IMR-90 (cell line): ENCODE results near the gene PTX4. TPM values are rescaled to one million over a fixed set of nuclear protein-coding genes. Genes with fewer than 3 reads are reported as not detected.

Experiments used
- ATAC-seq: fragments of 200-7000 bp; cut with Tn5 transposase; 2 replicates; pipeline ENCODE4 v1.9.1; 2020; ENCODE audit warnings: low read depth, mild to moderate bottlenecking, moderate library complexity
- BruUV-seq: library from RNA; stranded (reverse); fragments of 400-500 nt; replicated peaks from 2 replicates; lab custom pipeline; 2021; lab: Mats Ljungman, UMichigan
- CTCF ChIA-PET: fragments of 300-600 bp; formaldehyde crosslinking; extraction: SDS; loops from one replicate; lab custom pipeline; 2021; ENCODE audit warnings: antibody characterized with exemption; lab: Yijun Ruan, JAX
- POLR2A ChIA-PET: fragments of 300-600 bp; sonication (Branson Sonifier 250); formaldehyde crosslinking; loops from one replicate; lab custom pipeline; 2022; ENCODE audit warnings: antibody characterized with exemption; ENCODE audit not compliant: unreplicated experiment; lab: Charles Lee
- DNase-seq: peaks from one replicate; pipeline ENCODE4 v3.0.0; 2013
- H2AFZ ChIP-seq: replicated peaks from 2 replicates; pipeline ENCODE3; 2013; ENCODE audit warnings: low read length, mild to moderate bottlenecking; ENCODE audit not compliant: poor library complexity
- H2AK5ac ChIP-seq: 2 replicates; pipeline ENCODE4 v1.6.1; 2013; ENCODE audit warnings: low read depth, low read length, inconsistent platforms
- H2AK9ac ChIP-seq: replicated peaks from 2 replicates; pipeline ENCODE3; 2013; ENCODE audit warnings: mild to moderate bottlenecking, low read depth, low read length, moderate library complexity; ENCODE audit not compliant: poor library complexity
- H2BK120ac ChIP-seq: 2 replicates; pipeline ENCODE4 v1.6.1; 2013; ENCODE audit warnings: low read depth, low read length, inconsistent platforms
- H2BK15ac ChIP-seq: 3 replicates; pipeline ENCODE4 v1.6.1; 2013; ENCODE audit warnings: low read depth, low read length, inconsistent platforms
- H2BK20ac ChIP-seq: 2 replicates; pipeline ENCODE4 v1.6.1; 2013; ENCODE audit warnings: low read depth, mild to moderate bottlenecking, inconsistent platforms, low read length, moderate library complexity
- H2BK5ac ChIP-seq: 2 replicates; pipeline ENCODE4 v1.6.1; 2013; ENCODE audit warnings: mild to moderate bottlenecking, low read depth, low read length, inconsistent platforms; ENCODE audit not compliant: poor library complexity, severe bottlenecking
- H3K14ac ChIP-seq: replicated peaks from 2 replicates; pipeline ENCODE4 v1.6.1; 2013; ENCODE audit warnings: low read depth, low read length, inconsistent platforms
- H3K18ac ChIP-seq: 2 replicates; pipeline ENCODE4 v1.6.1; 2013; ENCODE audit warnings: low read depth, low read length, control low read depth
- H3K23ac ChIP-seq: 2 replicates; pipeline ENCODE4 v1.6.1; 2013; ENCODE audit warnings: low read depth, low read length, inconsistent platforms
- H3K27ac ChIP-seq: 2 replicates; pipeline ENCODE4 v1.5.1; 2013; ENCODE audit warnings: mild to moderate bottlenecking, control low read depth, low read length; ENCODE audit not compliant: insufficient read depth
- H3K27me3 ChIP-seq: 2 replicates; pipeline ENCODE4 v1.6.1; 2013; ENCODE audit warnings: low read length; ENCODE audit not compliant: control insufficient read depth, insufficient read depth
- H3K36me3 ChIP-seq: 2 replicates; pipeline ENCODE4 v1.6.1; 2013; ENCODE audit warnings: low read length, mixed read lengths; ENCODE audit not compliant: control insufficient read depth, insufficient read depth
- H3K4ac ChIP-seq: 2 replicates; pipeline ENCODE4 v1.6.1; 2013; ENCODE audit warnings: low read depth, low read length, inconsistent platforms
- H3K4me1 ChIP-seq: 2 replicates; pipeline ENCODE4 v1.6.1; 2013; ENCODE audit warnings: low read length, mixed read lengths; ENCODE audit not compliant: control insufficient read depth, insufficient read depth
- H3K4me2 ChIP-seq: 2 replicates; pipeline ENCODE4 v1.6.1; 2013; ENCODE audit warnings: low read depth, mild to moderate bottlenecking, control low read depth, low read length, moderate library complexity
- H3K4me3 ChIP-seq: 2 replicates; pipeline ENCODE4 v1.5.1; 2013; ENCODE audit warnings: low read depth, mild to moderate bottlenecking, control low read depth, low read length, moderate library complexity; ENCODE audit not compliant: insufficient read depth
- H3K56ac ChIP-seq: 2 replicates; pipeline ENCODE4 v1.6.1; 2013; ENCODE audit warnings: low read length, inconsistent platforms; ENCODE audit not compliant: insufficient read depth; ENCODE audit errors: extremely low read depth
- H3K79me1 ChIP-seq, 2 experiments: 2 replicates each; pipeline ENCODE4 v1.6.1; 2013; ENCODE audit warnings: low read length in 2 of 2, inconsistent platforms in 1 of 2, low read depth in 1 of 2
- H3K9ac ChIP-seq: 2 replicates; pipeline ENCODE4 v1.6.1; 2013; ENCODE audit warnings: low read depth, low read length, control low read depth
- H3K9me1 ChIP-seq: 2 replicates; pipeline ENCODE4 v1.6.1; 2013; ENCODE audit warnings: low read length, inconsistent platforms; ENCODE audit not compliant: insufficient read depth
- H3K9me3 ChIP-seq: 2 replicates; pipeline ENCODE4 v1.6.1; 2013; ENCODE audit warnings: low read length; ENCODE audit not compliant: control insufficient read depth, insufficient read depth
- H4K20me1 ChIP-seq: 2 replicates; pipeline ENCODE4 v1.6.1; 2013; ENCODE audit warnings: low read length, inconsistent platforms; ENCODE audit not compliant: insufficient read depth
- H4K5ac ChIP-seq: 2 replicates; pipeline ENCODE4 v1.6.1; 2013; ENCODE audit warnings: mild to moderate bottlenecking, low read depth, low read length, control low read depth
- H4K8ac ChIP-seq, 2 experiments: 2 replicates each; pipeline ENCODE4 v1.6.1; 2013; ENCODE audit warnings: low read depth in 2 of 2, low read length in 2 of 2, control low read depth in 1 of 2, inconsistent platforms in 1 of 2
- H4K91ac ChIP-seq: 2 replicates; pipeline ENCODE4 v1.6.1; 2013; ENCODE audit warnings: low read depth, low read length, inconsistent platforms; ENCODE audit not compliant: insufficient read depth
- BHLHE40 ChIP-seq: fragments of 150-350 bp; IDR thresholded peaks from 2 replicates; pipeline ENCODE4 v1.6.1; 2016; ENCODE audit warnings: mild to moderate bottlenecking, low read depth, low read length
- CHD1 ChIP-seq: IDR thresholded peaks from 2 replicates; pipeline ENCODE4 v1.6.1; 2012; ENCODE audit warnings: low read depth, low read length, improper control_type of control experiment
- FOS ChIP-seq: fragments of 150-350 bp; IDR thresholded peaks from 2 replicates; pipeline ENCODE4 v1.6.1; 2016; ENCODE audit warnings: low read depth, low read length
- MAFK ChIP-seq: IDR thresholded peaks from 2 replicates; pipeline ENCODE4 v1.6.1; 2012; ENCODE audit warnings: low read depth, low read length, improper control_type of control experiment
- MAZ ChIP-seq: IDR thresholded peaks from 2 replicates; pipeline ENCODE4 v1.6.1; 2012; ENCODE audit warnings: low read depth, mild to moderate bottlenecking, low read length, improper control_type of control experiment, moderate library complexity, borderline replicate concordance
- MXI1 ChIP-seq: IDR thresholded peaks from 2 replicates; pipeline ENCODE4 v1.6.1; 2012; ENCODE audit warnings: low read depth, mild to moderate bottlenecking, low read length, moderate library complexity, borderline replicate concordance
- NFE2L2 ChIP-seq: fragments of 150-350 bp; IDR thresholded peaks from 2 replicates; pipeline ENCODE4 v1.6.1; 2016; ENCODE audit warnings: low read depth, mild to moderate bottlenecking, low read length
- POLR2A ChIP-seq: IDR thresholded peaks from 2 replicates; pipeline ENCODE4 v1.6.1; 2012; ENCODE audit warnings: mild to moderate bottlenecking, low read depth, low read length
- RAD21 ChIP-seq: IDR thresholded peaks from 2 replicates; pipeline ENCODE4 v1.6.1; 2012; ENCODE audit warnings: low read length, improper control_type of control experiment
- RCOR1 ChIP-seq: IDR thresholded peaks from 2 replicates; pipeline ENCODE4 v1.6.1; 2012; ENCODE audit warnings: mild to moderate bottlenecking, low read length, improper control_type of control experiment; ENCODE audit not compliant: insufficient replicate concordance
- RFX5 ChIP-seq: IDR thresholded peaks from 2 replicates; pipeline ENCODE4 v1.8.0; 2012; ENCODE audit warnings: low read depth, mild to moderate bottlenecking, low read length, moderate library complexity
- SMC3 ChIP-seq: fragments of 150-350 bp; IDR thresholded peaks from 2 replicates; pipeline ENCODE4 v1.6.1; 2016; ENCODE audit warnings: low read depth, mild to moderate bottlenecking, antibody characterized with exemption, low read length, moderate library complexity
- WGBS, 2 experiments: methylation state at CpG; one replicate each; pipeline versions ENCODE4 v1.1.5 to v1.1.7; 2013; ENCODE audit warnings: missing lambda C conversion rate in 2 of 2; ENCODE audit not compliant: insufficient read length in 1 of 2; ENCODE audit errors: extremely low coverage in 2 of 2; 5-methylcytosine and 5-hydroxymethylcytosine counted together
- dilution Hi-C: fragments of 300-500 bp; cut with HindIII; formaldehyde crosslinking; loops from one replicate; pipeline ENCODE4 v1.14.3; 2018; ENCODE audit warnings: low sequenced_read_pairs; ENCODE audit not compliant: unreplicated experiment
- in situ Hi-C: fragments of 300-500 bp; cut with MboI; formaldehyde crosslinking; loops from 3 replicates; pipeline ENCODE4 v1.14.3; 2019; ENCODE audit warnings: low sequenced_read_pairs, inconsistent platforms, mixed read lengths
- intact Hi-C: fragments of 100-400 bp; cut with micrococcal nuclease; formaldehyde crosslinking; loops from 2 replicates; pipeline ENCODE4 v1.10.0; 2022
- polyA plus RNA-seq, 3 experiments: library from polyadenylated mRNA; depleted of rRNA; stranded (reverse); fragments of >200 nt; gene quantifications; 2 replicates each; pipeline ENCODE4 v1.2.3, GENCODE V29; 2012; ENCODE audit warnings: low replicate concordance in 1 of 3
- total RNA-seq: library from RNA; depleted of rRNA; stranded (reverse); fragments of >200 nt; gene quantifications from 2 replicates; pipeline ENCODE4 v1.2.3, GENCODE V29; 2012
- TF ChIP-seq, protein P1 (sequence below): fragments of 150-350 bp; IDR thresholded peaks from 2 replicates; pipeline ENCODE4 v1.6.1; 2016; ENCODE audit warnings: low read depth, mild to moderate bottlenecking, low read length, moderate library complexity, borderline replicate concordance
- TF ChIP-seq, protein P2 (sequence below): fragments of 150-350 bp; IDR thresholded peaks from 2 replicates; pipeline ENCODE4 v1.6.1; 2017; ENCODE audit warnings: mild to moderate bottlenecking, antibody characterized with exemption, low read length, low read depth

The PTX4 gene
- total and polyA plus RNA-seq, 2 of the 4 experiments (the other 2 are of a cell fraction), result 0.07 TPM; not detected in 1

DNA sequence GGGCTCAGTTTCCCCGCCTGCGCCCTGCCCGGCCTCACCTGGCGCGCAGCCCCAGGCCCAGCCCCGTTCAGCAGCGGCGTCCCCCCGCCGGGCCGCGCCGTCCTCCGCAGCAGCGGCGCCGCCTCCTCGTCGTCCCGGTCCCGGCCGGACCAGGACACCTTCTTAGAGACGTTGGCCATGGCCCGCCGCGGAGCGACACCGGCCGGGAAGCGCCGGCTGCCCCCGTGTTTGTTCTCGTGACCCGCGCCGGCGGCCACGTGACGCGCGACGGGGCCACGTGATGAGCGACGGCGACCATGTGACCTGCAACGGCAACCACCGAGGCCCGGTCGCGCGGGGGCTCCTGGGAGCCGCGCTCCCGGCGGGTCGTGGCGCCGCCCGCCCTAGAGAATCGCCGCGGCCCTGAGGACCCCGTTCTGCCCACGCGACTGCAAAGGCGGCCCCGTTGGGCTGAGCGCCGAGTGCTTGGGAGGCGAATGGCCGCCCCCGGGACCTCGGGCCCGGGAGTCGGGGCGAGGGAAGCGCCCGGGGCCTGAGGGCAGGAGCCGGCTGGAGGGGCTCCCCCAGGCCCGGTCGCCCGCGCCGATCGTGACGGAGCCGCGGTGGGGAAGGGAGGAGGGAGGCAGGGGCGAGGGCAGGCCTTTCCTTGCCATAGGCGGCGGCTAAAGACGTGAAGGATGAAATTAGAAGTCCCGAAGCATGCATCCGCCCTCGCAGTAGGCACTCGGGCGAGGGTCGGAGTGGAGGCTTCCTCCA, 13.8 kb downstream of the PTX4 start, which contains the start of gene CLCN7:
TSS of gene CLCN7 (minus strand) at position 233 of the 756 bp plus-strand sequence. CDS start at position 179, 54 bp downstream.
- peak within 1 kb of the TSS; percentile 99 for H2AK9ac ChIP-seq
- H3K36me3 ChIP-seq, result peaks cover 3% of the 10 kb centered on the region; the same call in 1 of the 2 replicates
- peak within 1 kb of the TSS; percentile 84 for H4K5ac ChIP-seq
- H2BK5ac ChIP-seq, result peak within 1 kb of the TSS; percentile 77
- H3K9me1 ChIP-seq, result peaks cover 8% of the 10 kb centered on the region; the same call in 1 of the 2 replicates
- H4K91ac ChIP-seq, result peak within 1 kb of the TSS; percentile 81
- no peaks in the 10 kb centered on the region for H3K27me3 ChIP-seq
- H3K4me2 ChIP-seq, result peak within 1 kb of the TSS; percentile 99
- H3K9ac ChIP-seq, result peak within 1 kb of the TSS; percentile 78
- H3K4ac ChIP-seq, result peak within 1 kb of the TSS; percentile 89
- no peak within 1 kb of the TSS for H2BK15ac ChIP-seq
- ATAC-seq, result peak; percentile 91
- in situ Hi-C loops (no loop called here), dilution Hi-C loops (no loop called here), intact Hi-C loops (loop anchor here (10.0 kb wide), 1 partner anchor 50 kb away; the partner anchor contains the start of gene UQCC4)
- H3K56ac ChIP-seq, result peak within 1 kb of the TSS; percentile 67
- H3K27ac ChIP-seq, result peak within 1 kb of the TSS; percentile 83
- H4K8ac ChIP-seq, result peak within 1 kb of the TSS; percentile 99 to 100
- H3K4me3 ChIP-seq, result peak within 1 kb of the TSS; percentile 94
- peak within 1 kb of the TSS; percentile 69 for H3K23ac ChIP-seq
- H4K20me1 ChIP-seq, result peaks cover 19% of the 10 kb centered on the region; the same call in 1 of the 2 replicates
- H3K18ac ChIP-seq, result no peak within 1 kb of the TSS; the same call in 1 of the 2 replicates
- ChIA-PET CTCF (no interaction called here), POLR2A (no interaction called here)
- WGBS, 2 experiments, result 2% methylated on average over 55 of the region's 99 CpGs; no CpG with 5 or more reads in 1 of the 2 experiments
- H2BK120ac ChIP-seq, result peak within 1 kb of the TSS; percentile 30
- no peak within 1 kb of the TSS for H2BK20ac ChIP-seq
- H2AFZ ChIP-seq, result peak within 1 kb of the TSS; percentile 99
- H3K9me3 ChIP-seq, result peaks cover 3% of the 10 kb centered on the region; the same call in 1 of the 2 replicates
- peak within 1 kb of the TSS; percentile 87 for H2AK5ac ChIP-seq
- H3K14ac ChIP-seq, result peak within 1 kb of the TSS; percentile 60
- DNase-seq, result peak; percentile 82
- H3K79me1 ChIP-seq, result peaks cover 24 to 46% of the 10 kb centered on the region in 2 experiments
- no TSS peak for BruUV-seq
- H3K4me1 ChIP-seq, result 0 out of 2 replicates have a peak, but pooled peaks cover 7% of the 10 kb centered on the region
- TF ChIP-seq BHLHE40 (peak; percentile 73; the same call in 1 of the 2 replicates), RFX5 (no peak), MAZ (0 out of 2 replicates have a peak, but pooled peaks have one; percentile 5), RCOR1 (no peak), MXI1 (peak; percentile 57; the same call in 1 of the 2 replicates), CHD1 (no peak), FOS (peak; percentile 100), NFE2L2 (no peak), SMC3 (no peak), MAFK (no peak), RAD21 (no peak), POLR2A (peak; percentile 85)
- TF ChIP-seq, protein P1, sequence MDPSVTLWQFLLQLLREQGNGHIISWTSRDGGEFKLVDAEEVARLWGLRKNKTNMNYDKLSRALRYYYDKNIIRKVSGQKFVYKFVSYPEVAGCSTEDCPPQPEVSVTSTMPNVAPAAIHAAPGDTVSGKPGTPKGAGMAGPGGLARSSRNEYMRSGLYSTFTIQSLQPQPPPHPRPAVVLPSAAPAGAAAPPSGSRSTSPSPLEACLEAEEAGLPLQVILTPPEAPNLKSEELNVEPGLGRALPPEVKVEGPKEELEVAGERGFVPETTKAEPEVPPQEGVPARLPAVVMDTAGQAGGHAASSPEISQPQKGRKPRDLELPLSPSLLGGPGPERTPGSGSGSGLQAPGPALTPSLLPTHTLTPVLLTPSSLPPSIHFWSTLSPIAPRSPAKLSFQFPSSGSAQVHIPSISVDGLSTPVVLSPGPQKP, result no peak
- TF ChIP-seq, protein P2, sequence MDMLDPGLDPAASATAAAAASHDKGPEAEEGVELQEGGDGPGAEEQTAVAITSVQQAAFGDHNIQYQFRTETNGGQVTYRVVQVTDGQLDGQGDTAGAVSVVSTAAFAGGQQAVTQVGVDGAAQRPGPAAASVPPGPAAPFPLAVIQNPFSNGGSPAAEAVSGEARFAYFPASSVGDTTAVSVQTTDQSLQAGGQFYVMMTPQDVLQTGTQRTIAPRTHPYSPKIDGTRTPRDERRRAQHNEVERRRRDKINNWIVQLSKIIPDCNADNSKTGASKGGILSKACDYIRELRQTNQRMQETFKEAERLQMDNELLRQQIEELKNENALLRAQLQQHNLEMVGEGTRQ, result peak; percentile 100
